Skin epidermis (tissue), 12 donors: ENCODE data around the gene SBF2.
"Not testable (repeated sequence)": the region's sequence is repeated elsewhere in the genome, so short reads cannot be mapped to it uniquely, and the experiment has no call there.

Experiments
- H3K27ac ChIP-seq, 21 experiments: fragments of 200-600 bp; sonication (generic) in 11 of 21; one replicate each; pipeline ENCODE4 v1.5.0; 2020; ENCODE audit warnings: mild to moderate bottlenecking in 3 of 21, inconsistent platforms in 2 of 21, moderate library complexity in 2 of 21
- H3K4me3 ChIP-seq, 7 experiments: fragments of 200-600 bp; sonication (generic) in 2 of 7; one replicate each; pipeline ENCODE4 v1.5.0; 2020; ENCODE audit warnings: inconsistent platforms in 2 of 7, mild to moderate bottlenecking in 2 of 7, moderate library complexity in 1 of 7

Gene SBF2

DNA sequence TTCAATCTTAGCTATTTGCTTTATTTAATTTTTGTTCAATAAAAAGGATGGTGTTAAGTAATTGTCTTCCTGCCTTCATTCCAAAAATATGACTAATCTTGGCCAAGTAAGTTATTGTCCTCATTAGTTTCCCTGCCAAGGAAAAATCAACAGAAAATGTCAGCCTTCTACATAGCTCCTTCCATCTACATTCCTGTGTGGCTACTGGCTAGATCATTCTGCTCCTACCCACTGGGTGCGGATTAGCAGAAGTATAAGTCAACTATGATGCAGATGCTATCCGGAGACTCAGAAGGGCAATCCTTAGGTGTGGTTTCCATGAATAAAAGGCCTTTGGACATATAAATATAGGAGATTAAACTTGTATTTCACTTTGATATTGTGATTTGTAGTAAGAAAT is 154.4 kb downstream of the SBF2 start:
- H3K27ac ChIP-seq, result peak overlapping the region in 4 of 21 experiments; percentile 2 to 66 (median 18)
- no peak overlapping the region for H3K4me3 ChIP-seq

DNA sequence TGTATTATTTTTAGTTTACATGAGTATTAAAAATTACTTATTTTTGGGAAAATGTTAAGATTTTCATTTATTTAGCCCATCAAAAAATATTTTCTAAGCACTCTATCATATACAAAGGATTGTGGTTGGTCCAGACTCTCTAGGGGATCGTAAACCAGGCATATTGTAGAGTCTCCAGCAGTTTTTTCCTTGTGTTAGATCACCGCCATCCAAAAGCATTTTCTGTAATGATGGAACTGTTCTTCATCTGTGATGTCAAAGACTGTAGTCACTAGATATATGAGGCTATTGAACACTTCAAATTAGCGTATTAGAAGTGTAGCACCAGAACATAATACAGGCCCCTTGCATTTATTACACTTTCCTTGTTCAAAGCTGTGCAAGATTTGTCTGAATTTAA is 154.9 kb downstream of the SBF2 start:
- no peak overlapping the region for H3K4me3 ChIP-seq
- H3K27ac ChIP-seq, result no peak overlapping the region

DNA sequence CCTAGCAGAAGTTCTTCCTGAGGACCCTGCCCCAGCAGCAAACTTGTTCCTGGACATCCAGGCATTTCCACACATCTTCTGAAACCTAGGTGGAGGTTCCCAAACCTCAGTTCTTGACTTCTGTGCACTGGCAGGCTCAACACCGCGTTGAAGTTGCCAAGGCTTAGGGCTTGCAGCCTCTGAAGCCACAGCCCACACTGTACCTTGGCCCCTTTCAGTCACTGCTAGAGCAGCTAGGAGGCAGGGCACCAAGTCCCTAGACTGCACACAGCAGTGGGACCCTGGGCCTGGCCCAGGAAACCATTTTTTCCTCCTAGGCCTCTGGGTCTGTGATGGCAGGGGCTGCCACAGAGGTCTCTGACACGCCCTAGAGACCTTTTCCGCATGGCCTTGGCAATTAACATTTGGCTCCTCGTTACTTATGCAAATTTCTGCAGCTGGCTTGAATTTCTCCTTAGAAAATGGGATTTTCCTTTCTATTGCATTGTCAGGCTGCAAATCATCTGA is 159.0 kb downstream of the SBF2 start:
- H3K27ac ChIP-seq, result no peak overlapping the region
- no peak overlapping the region for H3K4me3 ChIP-seq

DNA sequence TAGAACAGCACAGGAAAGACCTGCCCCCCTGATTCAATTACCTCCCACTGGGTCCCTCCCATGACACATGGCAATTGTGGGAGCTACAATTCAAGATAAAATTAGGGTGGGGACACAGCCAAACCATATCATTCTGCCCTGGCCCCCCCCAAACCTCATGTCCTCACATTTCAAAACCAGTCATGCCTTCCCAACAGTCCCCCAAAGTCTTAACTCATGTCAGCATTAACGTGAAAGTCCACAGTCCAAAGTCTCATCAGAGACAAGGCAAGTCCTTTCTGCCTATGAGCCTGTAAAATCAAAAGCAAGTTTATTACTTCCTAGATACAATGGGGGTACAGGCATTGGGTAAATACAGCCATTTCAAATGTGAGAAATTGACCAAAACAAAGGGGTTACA is 159.8 kb downstream of the SBF2 start:
- H3K27ac ChIP-seq, H3K4me3 ChIP-seq: not testable (repeated sequence)

DNA sequence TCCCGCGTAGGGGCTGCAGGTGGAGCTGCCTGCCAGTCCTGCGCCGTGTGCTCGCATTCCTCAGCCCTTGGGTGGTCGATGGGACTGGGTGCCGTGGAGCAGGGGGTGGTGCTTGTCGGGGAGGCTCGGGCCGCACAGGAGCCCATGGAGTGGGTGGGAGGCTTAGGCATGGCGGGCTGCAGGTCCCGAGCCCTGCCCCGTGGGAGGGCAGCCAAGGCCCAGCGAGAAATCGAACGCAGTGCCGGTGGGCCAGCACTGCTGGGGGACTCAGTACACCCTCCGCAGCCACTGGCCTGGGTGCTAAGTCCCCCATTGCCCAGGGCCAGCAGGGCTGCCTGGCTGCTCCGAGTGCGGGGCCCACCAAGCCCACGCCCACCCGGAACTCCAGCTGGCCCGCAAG is 160.8 kb downstream of the SBF2 start:
- not testable (repeated sequence) for H3K4me3 ChIP-seq, H3K27ac ChIP-seq

DNA sequence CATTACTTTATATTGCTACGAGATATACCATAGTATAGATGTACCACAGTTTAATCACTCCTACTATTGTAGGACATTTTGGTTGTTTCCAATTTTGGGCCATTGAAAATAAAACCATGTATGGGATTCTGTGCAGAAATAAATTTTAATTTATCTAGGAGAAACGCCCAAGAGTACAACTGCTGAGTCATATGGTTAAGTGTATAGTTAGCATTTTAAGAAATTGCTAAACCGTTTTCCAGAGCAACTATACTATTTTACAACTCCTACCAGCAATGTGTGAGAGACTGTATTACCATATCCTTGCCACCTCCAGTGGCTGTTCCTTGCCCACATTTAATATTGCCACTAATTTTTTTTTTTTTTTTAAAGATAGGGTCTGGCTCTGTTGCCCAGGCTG is 163.1 kb downstream of the SBF2 start:
- H3K4me3 ChIP-seq, result no peak overlapping the region
- H3K27ac ChIP-seq, result no peak overlapping the region

DNA sequence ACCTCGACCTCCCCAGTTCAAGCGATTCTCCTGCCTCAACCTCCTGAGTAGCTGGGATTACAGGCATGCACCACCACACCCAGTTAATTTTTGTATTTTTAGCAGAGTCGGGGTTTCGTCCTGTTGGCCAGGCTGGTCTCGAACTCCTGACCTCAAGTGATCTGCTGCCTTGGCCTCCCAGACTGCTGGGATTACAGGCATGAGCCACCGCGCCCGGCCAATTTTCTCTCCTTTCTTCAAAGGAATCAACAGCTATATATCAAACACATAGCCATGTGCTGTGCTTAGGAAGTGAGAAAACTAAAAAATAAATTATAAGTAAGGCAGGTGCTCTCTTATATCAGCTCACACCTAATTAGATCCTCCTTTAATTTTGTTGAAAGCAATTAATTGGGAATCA is 164.8 kb downstream of the SBF2 start:
- H3K27ac ChIP-seq, H3K4me3 ChIP-seq: not testable (repeated sequence)

DNA sequence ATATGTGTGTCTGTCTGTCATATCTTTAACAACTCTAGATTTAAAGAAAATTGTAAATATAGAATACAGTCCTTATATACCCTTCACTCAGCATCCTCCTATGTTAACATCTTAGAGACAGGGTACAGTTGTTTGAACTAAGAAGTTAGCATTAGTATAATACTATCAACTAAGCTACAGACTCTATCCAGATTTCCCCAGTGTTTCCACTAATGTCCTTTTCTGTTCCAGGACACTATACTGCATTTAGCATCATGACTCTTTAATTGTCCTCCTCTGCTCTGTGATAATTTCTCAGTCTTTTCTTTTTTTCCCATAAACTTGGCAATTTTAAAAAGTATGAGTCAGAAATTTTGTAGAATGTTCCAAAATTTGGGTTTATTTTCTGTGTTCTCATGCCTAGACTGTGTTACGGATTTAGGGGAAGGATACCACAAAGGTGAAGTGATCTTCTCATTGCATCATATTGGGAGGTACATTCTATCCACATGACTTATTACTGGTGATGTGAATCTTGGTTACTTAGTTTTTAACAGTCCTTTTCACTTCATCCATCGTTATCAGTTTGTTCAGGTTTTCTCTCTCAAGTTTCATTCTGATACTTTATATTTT is 168.4 kb downstream of the SBF2 start:
- no peak overlapping the region for H3K4me3 ChIP-seq
- peak overlapping the region in 1 of 21 experiments; percentile 4 for H3K27ac ChIP-seq

DNA sequence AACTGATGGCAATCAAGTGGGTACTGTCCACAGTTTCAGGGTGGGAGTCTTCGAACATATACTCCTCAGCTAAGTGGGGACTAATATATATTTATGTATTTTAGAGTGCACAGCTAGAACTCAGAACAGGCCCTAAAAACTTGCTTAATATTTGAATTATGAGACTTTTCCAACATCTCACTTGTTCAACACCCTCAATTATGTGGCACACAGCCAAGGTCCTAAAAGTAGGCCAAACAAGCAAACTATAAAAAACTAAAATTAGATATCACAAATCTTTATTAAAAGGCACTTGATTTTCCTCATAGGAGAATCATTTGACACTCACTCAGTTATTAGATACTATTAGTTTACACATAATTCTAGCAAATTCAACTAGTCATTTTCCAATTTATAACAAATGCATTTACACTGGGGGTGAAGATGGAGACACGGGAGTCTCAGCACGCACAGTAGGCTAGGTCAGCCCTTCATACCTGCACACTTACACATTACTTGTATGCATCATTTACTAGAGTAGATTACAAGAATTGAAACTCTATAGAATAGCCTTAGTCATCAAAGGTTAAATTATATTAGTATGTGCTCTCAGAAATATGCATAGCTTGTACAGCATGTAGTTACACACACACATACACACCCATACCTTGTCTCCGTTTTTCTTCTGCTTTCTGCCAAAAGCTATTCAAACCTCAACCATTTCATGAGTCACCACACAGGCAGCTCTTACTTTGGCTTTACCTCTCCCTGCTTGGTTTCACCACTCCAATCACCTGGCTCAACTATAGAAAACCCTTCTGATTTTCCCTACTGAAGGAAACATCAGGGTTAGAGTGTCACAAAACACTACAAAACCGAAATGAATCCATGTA is 171.5 kb downstream of the SBF2 start:
- Histone ChIP-seq H3K27ac (peak overlapping the region in 10 of 21 experiments; percentile 0 to 64 (median 44)), H3K4me3 (no peak overlapping the region)

DNA sequence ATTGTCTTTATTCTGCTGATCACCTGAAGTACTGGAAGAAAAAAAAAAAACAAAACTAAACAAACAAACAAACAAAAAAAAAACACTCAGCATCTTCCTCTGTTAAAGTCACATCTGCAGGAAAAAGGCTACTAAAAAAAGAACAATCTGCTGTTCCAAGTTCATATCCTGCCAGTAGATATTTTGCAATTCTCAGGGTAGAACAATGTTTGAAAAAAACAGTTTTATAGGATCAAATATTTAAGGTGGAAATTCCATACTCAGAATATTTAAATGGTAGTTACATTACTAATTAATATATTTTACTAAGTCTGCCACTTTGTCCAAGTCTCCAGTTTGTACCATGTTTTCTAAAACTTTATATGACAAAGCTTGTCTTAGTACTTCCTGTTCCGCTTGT is 175.2 kb downstream of the SBF2 start:
- Histone ChIP-seq H3K4me3 (no peak overlapping the region), H3K27ac (peak overlapping the region in 4 of 21 experiments; percentile 4 to 79 (median 56))

DNA sequence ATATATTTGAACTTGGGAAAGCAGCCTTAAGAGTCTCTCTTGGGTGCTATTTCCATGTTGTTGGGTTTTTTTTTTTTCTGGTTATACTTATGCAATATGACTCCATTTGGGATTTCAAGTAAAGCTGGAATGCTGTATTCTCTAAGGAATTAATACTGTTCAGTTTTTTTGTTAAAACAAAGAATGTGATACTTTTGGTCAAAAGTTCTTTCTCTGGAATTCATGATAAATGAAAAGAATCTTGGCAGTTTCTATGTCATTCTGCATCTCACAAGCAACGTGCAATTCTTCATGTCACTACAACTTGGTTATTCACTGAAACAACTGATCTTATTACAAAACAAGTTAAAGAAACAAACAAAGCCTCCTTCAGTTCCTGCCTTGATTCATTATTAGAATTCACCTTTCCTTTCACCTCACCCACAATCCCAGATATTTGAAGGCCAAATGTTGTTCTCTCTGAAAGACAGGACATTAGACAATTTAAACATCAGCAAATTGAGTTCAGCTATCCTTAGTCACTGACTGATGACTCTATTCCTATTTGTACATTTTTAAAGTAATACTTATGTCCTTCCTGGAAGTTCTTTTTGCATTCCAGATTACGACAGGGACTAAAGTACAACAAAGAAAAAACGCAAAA is 176.2 kb downstream of the SBF2 start:
- no peak overlapping the region for H3K4me3 ChIP-seq
- peak overlapping the region in 5 of 21 experiments; percentile 29 to 79 (median 44) for H3K27ac ChIP-seq

DNA sequence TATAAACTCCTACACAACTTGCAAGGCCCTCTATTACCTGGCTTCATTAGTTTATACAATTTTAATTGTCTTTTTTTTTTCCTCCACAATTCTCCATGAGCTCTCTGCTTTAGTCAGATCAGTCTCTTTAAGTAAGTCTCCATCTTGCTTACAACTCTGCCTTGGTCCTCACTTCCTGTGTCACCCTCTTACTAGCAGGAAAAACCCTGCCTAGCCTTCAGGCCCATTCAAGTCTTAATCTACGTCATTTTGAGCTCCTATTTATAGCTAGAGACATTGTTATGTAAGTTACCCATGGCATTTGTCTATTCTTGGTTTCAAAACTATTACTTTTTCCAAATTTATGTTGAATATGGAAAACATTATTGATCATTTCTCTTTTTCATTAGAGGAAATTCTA is 177.4 kb downstream of the SBF2 start:
- H3K27ac ChIP-seq, result peak overlapping the region in 1 of 21 experiments; percentile 79
- H3K4me3 ChIP-seq, result no peak overlapping the region

DNA sequence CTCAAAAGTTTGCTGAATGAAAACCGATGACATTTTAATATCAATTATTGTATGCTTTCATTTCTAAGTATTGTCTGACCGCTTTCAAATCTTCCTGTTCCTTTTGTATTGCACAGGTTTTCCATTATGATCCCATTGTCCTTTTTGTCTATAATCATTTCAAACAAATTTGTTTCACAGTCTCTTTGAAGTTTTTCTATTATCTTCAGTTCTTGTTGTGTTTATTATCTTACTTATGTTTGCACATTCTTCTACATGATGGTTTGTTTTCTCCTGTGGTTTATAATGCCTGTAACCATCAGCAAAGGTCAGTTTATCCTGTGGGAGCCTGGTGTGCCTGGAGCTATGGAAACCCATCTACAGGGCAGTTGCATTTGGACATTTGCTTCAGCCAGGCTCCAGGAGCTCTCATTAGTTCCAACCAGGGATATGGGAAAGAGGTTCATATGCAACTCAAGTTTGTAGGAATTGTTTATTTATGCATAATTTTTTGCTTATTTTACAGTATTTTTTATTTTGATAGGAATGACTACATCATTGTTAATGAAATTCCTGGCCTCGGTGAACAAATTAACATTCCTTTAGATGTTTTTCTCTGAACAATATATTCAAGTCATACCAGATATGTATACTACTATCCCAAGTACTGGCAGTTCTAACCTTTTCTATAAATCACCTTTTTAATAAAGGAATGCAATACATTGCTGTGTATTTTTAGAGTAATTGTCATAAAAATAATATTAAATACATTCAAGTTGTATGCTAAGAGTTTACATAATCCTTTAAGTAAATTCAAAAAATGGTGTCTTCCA is 179.2 kb downstream of the SBF2 start:
- Histone ChIP-seq H3K27ac (no peak overlapping the region), H3K4me3 (no peak overlapping the region)

DNA sequence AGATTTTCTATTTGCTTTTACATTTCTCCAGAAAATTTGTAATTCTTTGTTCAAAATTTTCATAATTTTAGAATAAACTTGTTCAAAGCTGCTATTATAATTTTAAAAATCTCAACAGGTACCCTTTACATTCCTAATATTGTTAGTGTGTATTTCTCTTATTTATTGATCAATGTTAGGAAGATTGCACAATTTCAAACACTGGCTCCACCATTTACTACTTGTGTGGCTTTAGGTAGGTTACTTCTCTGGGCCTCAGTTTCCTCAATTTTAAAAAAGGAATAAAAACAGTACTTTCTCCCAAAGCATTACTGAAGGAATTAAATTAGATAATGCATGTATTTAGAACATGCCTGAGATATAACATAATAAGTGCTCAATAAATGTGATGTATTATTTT is 180.2 kb downstream of the SBF2 start:
- no peak overlapping the region for H3K4me3 ChIP-seq
- no peak overlapping the region for H3K27ac ChIP-seq

DNA sequence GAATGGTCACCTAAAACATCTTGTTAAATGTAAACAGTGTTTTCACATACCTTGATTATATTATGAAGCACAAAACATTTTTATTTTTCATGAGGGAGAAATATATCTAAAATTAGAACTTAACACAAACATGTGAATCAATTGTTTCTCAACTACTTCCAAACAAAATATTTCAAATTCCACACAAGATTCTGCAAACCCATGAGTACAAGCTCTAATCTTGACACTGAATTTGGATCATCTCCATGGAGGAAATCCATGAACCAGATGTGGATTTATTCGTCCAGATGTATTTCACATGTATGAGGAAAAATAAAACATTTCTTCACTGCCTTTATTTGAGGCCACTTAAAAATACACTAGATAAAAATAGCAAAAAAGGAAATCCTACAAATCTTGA is 184.2 kb downstream of the SBF2 start:
- Histone ChIP-seq H3K27ac (peak overlapping the region in 2 of 21 experiments; percentile 31 to 40), H3K4me3 (no peak overlapping the region)

DNA sequence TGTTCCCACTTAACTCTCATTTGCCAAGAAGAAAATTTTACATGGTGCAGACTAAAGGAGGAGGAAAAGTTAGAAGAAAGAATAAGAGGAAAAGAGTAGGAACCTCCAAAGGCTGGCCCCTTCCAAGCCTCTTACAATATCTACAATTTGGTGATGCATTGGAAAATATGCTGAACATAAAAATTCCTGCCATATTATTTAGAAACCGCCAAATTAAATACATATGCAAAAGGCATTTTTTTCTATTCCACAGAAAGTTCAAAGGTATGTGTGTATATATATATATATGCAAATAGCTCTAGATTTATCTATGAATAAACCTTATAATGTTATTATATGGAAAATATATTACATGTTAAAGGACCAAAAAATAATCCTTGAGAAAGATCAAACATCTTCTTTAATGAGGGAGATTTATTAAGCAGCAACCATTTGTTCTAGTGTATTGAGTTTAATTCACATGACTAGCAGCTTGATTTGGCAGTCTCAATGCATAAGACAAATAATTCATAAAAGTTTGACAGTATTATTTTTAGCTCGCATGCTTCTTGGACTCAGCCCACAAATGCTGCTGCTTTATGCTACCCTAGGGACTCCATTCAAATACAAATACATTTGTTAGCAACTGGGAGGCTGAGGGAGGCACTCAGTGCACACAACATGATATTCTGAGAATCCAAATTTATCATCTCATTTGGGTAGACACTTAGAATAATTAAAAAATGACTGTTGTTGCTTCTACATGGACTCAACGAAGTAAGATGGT is 184.9 kb downstream of the SBF2 start:
- Histone ChIP-seq H3K4me3 (no peak overlapping the region), H3K27ac (peak overlapping the region in 2 of 21 experiments; percentile 40 to 51)

DNA sequence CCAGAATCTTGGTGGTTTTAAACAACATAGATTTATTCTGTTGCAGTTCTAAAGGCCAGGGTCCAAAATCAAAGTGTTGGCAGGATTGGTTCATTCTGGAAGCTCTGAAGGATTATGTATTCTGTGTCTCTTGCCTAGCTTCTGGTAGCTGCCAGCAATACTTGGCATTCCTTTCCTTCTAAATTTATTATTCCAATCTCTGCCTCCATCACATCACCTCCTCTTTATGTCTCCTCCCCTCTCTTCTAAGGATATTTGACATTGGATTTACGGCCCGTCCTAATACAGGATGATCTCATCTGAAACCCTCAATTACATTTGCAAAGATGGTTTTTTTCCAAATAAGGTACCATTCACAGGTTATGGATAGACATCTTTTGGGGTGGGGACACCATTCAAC is 186.5 kb downstream of the SBF2 start:
- no peak overlapping the region for H3K4me3 ChIP-seq
- H3K27ac ChIP-seq, result no peak overlapping the region

DNA sequence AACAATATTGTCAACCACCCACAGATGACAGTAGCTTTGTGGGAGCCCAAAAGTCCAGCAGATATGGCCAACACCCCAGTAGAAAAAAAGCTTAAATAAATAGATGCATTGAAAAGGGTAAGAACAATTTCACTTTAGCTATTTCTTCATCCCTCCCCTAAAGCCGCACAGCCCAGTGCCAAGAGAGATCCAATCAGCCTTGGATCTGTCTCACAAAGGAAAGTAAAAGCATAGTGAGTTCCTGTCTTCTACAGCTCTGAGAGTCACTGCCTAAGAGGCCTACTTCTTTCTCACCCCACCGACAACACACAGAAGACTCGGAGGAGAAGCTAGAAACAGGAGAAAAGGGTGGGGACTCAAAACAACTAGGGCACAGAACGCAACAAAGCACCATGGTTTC is 196.4 kb downstream of the SBF2 start:
- Histone ChIP-seq H3K27ac (no peak overlapping the region), H3K4me3 (no peak overlapping the region)

DNA sequence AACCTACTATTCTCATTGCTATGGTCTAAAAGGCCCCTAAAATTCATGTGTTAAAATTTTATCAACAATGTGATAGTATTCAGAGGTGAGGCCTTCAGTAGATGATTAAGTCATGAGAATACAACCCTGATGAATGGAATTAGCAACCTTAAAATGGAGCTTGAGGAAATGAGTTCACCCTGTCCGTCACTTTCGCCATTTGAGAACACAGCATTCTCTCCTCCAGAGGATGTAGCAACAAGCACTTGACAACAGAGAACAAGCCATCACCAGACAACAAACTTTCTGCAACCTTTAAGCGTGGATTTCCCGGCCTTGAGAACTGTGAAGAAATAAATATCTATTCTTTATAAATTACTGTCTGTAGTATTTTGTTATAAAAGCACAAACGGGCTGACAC is 197.0 kb downstream of the SBF2 start:
- no peak overlapping the region for H3K4me3 ChIP-seq
- no peak overlapping the region for H3K27ac ChIP-seq
